GM12878 (cell line): ENCODE results near the gene MRNIP. TPM values are rescaled to one million over a fixed set of nuclear protein-coding genes. Genes with fewer than 3 reads are reported as not detected.

Experiments used
- ATAC-seq: fragments of 200-7000 bp; cut with Tn5 transposase; 3 replicates; pipeline ENCODE4 v1.9.1; 2020; ENCODE audit warnings: mild to moderate bottlenecking, moderate library complexity
- BruUV-seq: library from RNA; stranded (reverse); fragments of 400-500 nt; replicated peaks from 2 replicates; lab custom pipeline; 2021; lab: Mats Ljungman, UMichigan
- CTCF ChIA-PET: fragments of 300-600 bp; sonication (Branson Sonifier 250); formaldehyde crosslinking; extraction: SDS; loops from one replicate; lab custom pipeline; 2021; ENCODE audit warnings: inconsistent platforms; lab: Yijun Ruan, JAX
- POLR2A ChIA-PET: fragments of 350-600 bp; formaldehyde crosslinking; extraction: SDS; loops from one replicate; lab custom pipeline; 2021; ENCODE audit warnings: inconsistent platforms; lab: Charles Lee
- RAD21 ChIA-PET: fragments of 300-600 bp; sonication (Branson Sonifier 250); formaldehyde crosslinking; loops from one replicate; lab custom pipeline; 2023; ENCODE audit warnings: antibody characterized with exemption; ENCODE audit not compliant: unreplicated experiment; lab: Charles Lee
- SMC1A ChIA-PET: fragments of 300-600 bp; sonication (Branson Sonifier 250); formaldehyde crosslinking; loops from one replicate; lab custom pipeline; 2023; ENCODE audit not compliant: unreplicated experiment, uncharacterized antibody; lab: Charles Lee
- DNase-seq: peaks from one replicate; pipeline ENCODE4 v3.0.0-alpha.2; 2011; ENCODE audit warnings: low read depth, low spot score
- FAIRE-seq: peaks from 3 replicates; lab custom pipeline; 2011; peaks lifted over from hg19 to GRCh38; lab: Jason Lieb, UNC
- H2AFZ ChIP-seq: 2 replicates; pipeline ENCODE4 v1.6.0; 2011; ENCODE audit warnings: low read depth, low read length, control low read depth; ENCODE audit not compliant: control insufficient read depth
- H3K27ac ChIP-seq: 2 replicates; pipeline ENCODE4 v1.5.1; 2011; ENCODE audit warnings: control low read depth; ENCODE audit not compliant: control insufficient read depth, insufficient read depth
- H3K27me3 ChIP-seq, 2 experiments: replicated peaks in 1 of 2; 2 replicates each; pipeline versions ENCODE4 v1.6.0 to v1.6.1; 2011; ENCODE audit warnings: low read length in 1 of 2; ENCODE audit not compliant: control insufficient read depth in 2 of 2, insufficient read depth in 2 of 2
- H3K36me3 ChIP-seq, 2 experiments: 2 replicates each; pipeline ENCODE4 v1.5.1; 2011; ENCODE audit warnings: low read length in 1 of 2; ENCODE audit not compliant: control insufficient read depth in 2 of 2, insufficient read depth in 2 of 2
- H3K4me1 ChIP-seq: 2 replicates; pipeline ENCODE4 v1.6.1; 2011; ENCODE audit warnings: mild to moderate bottlenecking, low read length, moderate library complexity, mixed read lengths; ENCODE audit not compliant: control insufficient read depth, insufficient read depth
- H3K4me2 ChIP-seq: 2 replicates; pipeline ENCODE4 v1.6.0; 2011; ENCODE audit warnings: control low read depth; ENCODE audit not compliant: control insufficient read depth, insufficient read depth
- H3K4me3 ChIP-seq: fragments of 200-600 bp; sonication (generic); 2 replicates; pipeline ENCODE4 v1.5.1; 2016
- H3K79me2 ChIP-seq: 2 replicates; pipeline ENCODE4 v1.6.0; 2011; ENCODE audit warnings: low read length; ENCODE audit not compliant: control insufficient read depth, insufficient read depth
- H3K9ac ChIP-seq: 2 replicates; pipeline ENCODE4 v1.8.0; 2011; ENCODE audit warnings: low read length, control low read depth, mixed read lengths; ENCODE audit not compliant: control insufficient read depth, insufficient read depth
- H3K9me3 ChIP-seq: replicated peaks from 3 replicates; pipeline ENCODE4 v1.5.1; 2011; ENCODE audit warnings: mild to moderate bottlenecking, low read length; ENCODE audit not compliant: control insufficient read depth, insufficient read depth
- H4K20me1 ChIP-seq: 2 replicates; pipeline ENCODE4 v1.6.0; 2011; ENCODE audit not compliant: control insufficient read depth, insufficient read depth
- ATF7 ChIP-seq: fragments of 450-650 bp; IDR thresholded peaks from 2 replicates; pipeline ENCODE4 v1.6.1; 2016; ENCODE audit warnings: low read depth, mild to moderate bottlenecking
- CBFB ChIP-seq: IDR thresholded peaks from 2 replicates; pipeline ENCODE4 v1.6.1; 2016; ENCODE audit warnings: antibody characterized with exemption, low read depth
- CEBPB ChIP-seq, 2 experiments: fragments of 150-350 bp in 1 of 2; IDR thresholded peaks; 2 replicates each; pipeline ENCODE4 v1.6.1; 2012 to 2014; ENCODE audit warnings: low read depth in 2 of 2, low read length in 2 of 2, borderline replicate concordance in 1 of 2, inconsistent platforms in 1 of 2
- EP300 ChIP-seq, 2 experiments: fragments of 150-350 bp in 1 of 2; IDR thresholded peaks; 2 replicates each; pipeline ENCODE4 v1.6.1; 2011 to 2012; ENCODE audit warnings: low read depth in 2 of 2, low read length in 2 of 2, borderline replicate concordance in 1 of 2, improper control_type of control experiment in 1 of 2, inconsistent platforms in 1 of 2; ENCODE audit not compliant: control insufficient read depth in 1 of 2
- HCFC1 ChIP-seq: fragments of 150-350 bp; IDR thresholded peaks from 2 replicates; pipeline ENCODE4 v1.6.1; 2014; ENCODE audit warnings: low read length
- KDM1A ChIP-seq: fragments of 200-600 bp; sonication (generic); IDR thresholded peaks from 2 replicates; pipeline ENCODE4 v1.6.1; 2016; ENCODE audit warnings: borderline replicate concordance
- LARP7 ChIP-seq: fragments of 450-650 bp; IDR thresholded peaks from 2 replicates; pipeline ENCODE4 v1.6.1; 2017; ENCODE audit warnings: mild to moderate bottlenecking
- MEF2B ChIP-seq: fragments of 450-650 bp; IDR thresholded peaks from 2 replicates; pipeline ENCODE4 v1.6.1; 2018; ENCODE audit warnings: mild to moderate bottlenecking, moderate library complexity; ENCODE audit not compliant: partially characterized antibody, poor library complexity, severe bottlenecking
- RB1 ChIP-seq: fragments of 450-650 bp; formaldehyde crosslinking; IDR thresholded peaks from 2 replicates; pipeline ENCODE4 v1.6.1; 2017; ENCODE audit warnings: mild to moderate bottlenecking, borderline replicate concordance
- RFX5 ChIP-seq: IDR thresholded peaks from 2 replicates; pipeline ENCODE4 v1.6.1; 2011; ENCODE audit warnings: low read depth, low read length, improper control_type of control experiment
- STAT1 ChIP-seq: fragments of 450-650 bp; conservative IDR thresholded peaks from 2 replicates; pipeline ENCODE4 v1.6.1; 2014; ENCODE audit warnings: antibody characterized with exemption, mild to moderate bottlenecking
- ZNF384 ChIP-seq: IDR thresholded peaks from 2 replicates; pipeline ENCODE4 v1.6.1; 2012; ENCODE audit warnings: low read depth, mild to moderate bottlenecking, low read length, improper control_type of control experiment, borderline replicate concordance
- WGBS: methylation state at CpG from one replicate; pipeline ENCODE4 v1.1.6; 2016; ENCODE audit warnings: low lambda C conversion rate; ENCODE audit not compliant: insufficient replicate concordance, insufficient coverage; ENCODE audit errors: missing lambda C conversion rate; 5-methylcytosine and 5-hydroxymethylcytosine counted together
- in situ Hi-C: fragments of 300-500 bp; cut with MboI; formaldehyde crosslinking; loops from 9 replicates; pipeline ENCODE4 v1.14.3; 2018; ENCODE audit warnings: mixed read lengths
- intact Hi-C: fragments of 100-400 bp; cut with micrococcal nuclease; formaldehyde crosslinking; loops from one replicate; pipeline ENCODE4 v1.14.2; 2022; ENCODE audit not compliant: unreplicated experiment
- polyA plus RNA-seq, 11 experiments: library from polyadenylated mRNA; depleted of rRNA in 4 of 11; unstranded in 6 of 11; stranded (reverse) in 5 of 11; fragments of >200 nt; fragmentation: Nextera tagmentation in 4 of 11; fragmentation: Illumina TruSeq in 1 of 11; extraction: Ambion mirVana in 4 of 11; extraction: Trizol in 1 of 11; gene quantifications; 1 replicate in 1 of 11; 2 replicates in 10 of 11; pipeline versions ENCODE4 v1.2.1 to v1.2.3, GENCODE V29; 2011 to 2016; ENCODE audit warnings: inconsistent platforms in 2 of 11, missing spikeins in 2 of 11, low read depth in 1 of 11
- total RNA-seq, 4 experiments: library from RNA; depleted of rRNA in 3 of 4; stranded (reverse); fragments of >200 nt in 3 of 4; fragmentation: Illumina TruSeq in 1 of 4; extraction: Trizol in 1 of 4; gene quantifications; 2 replicates each; pipeline versions ENCODE4 v1.2.1 to v1.2.3, GENCODE V29; 2013 to 2021
- TF ChIP-seq, protein P1 (sequence below): IDR thresholded peaks from 2 replicates; pipeline ENCODE4 v1.6.1; 2012; ENCODE audit warnings: low read length, inconsistent platforms
- TF ChIP-seq, protein P2 (sequence below): fragments of 450-650 bp; IDR thresholded peaks from 2 replicates; pipeline ENCODE4 v1.6.1; 2017; ENCODE audit warnings: mild to moderate bottlenecking
- TF ChIP-seq, protein P3 (sequence below): fragments of 450-650 bp; IDR thresholded peaks from 2 replicates; pipeline ENCODE4 v1.6.1; 2017; ENCODE audit warnings: mild to moderate bottlenecking, moderate library complexity

The MRNIP gene
- total and polyA plus RNA-seq, 10 of the 15 experiments (the other 5 are each of a cell fraction or from before 2014, with no cell fraction given): 2.4 to 30.4 (median 13.1) TPM

- RAD21 ChIA-PET: interaction anchor here (0.6 to 2.2 kb wide), 6 partner anchors 10 to 167 kb away, joined by 3 to 8 read pairs (median 4); no protein-coding TSS in a partner anchor
- Histone ChIP-seq H4K20me1 (no peaks in the 10 kb centered on the region), H3K9ac (peak overlapping the region; percentile 56; the same call in 1 of the 2 replicates), H3K9me3 (no peaks in the 10 kb centered on the region), H3K27ac (no peak overlapping the region), H3K4me2 (peak overlapping the region; percentile 96), H3K4me3 (peak overlapping the region; percentile 75), H2AFZ (peak overlapping the region; percentile 81), H3K79me2 (no peaks in the 10 kb centered on the region), H3K4me1 (peaks cover 23% of the 10 kb centered on the region), H3K36me3 (peaks cover 0 to 13% of the 10 kb centered on the region in 2 experiments; a peak in 2 of 4 replicates), H3K27me3 (no peaks in the 10 kb centered on the region)
- DNase-seq: no peak
- in situ Hi-C loops (loop anchor here (25.0 kb wide), 1 partner anchor 292 kb away; no protein-coding TSS in a partner anchor), intact Hi-C loops (loop anchor here (5.0 kb wide), 1 partner anchor 33 kb away; no protein-coding TSS in a partner anchor)
- POLR2A ChIA-PET: interaction anchor here (0.5 to 0.9 kb wide), 4 partner anchors 58 to 83 kb away, joined by 3 to 4 read pairs (median 3); no protein-coding TSS in a partner anchor
- FAIRE-seq: no peak
- CTCF ChIA-PET: interaction anchor here (1.1 to 2.9 kb wide), 3 partner anchors 33 to 66 kb away, joined by 3 to 14 read pairs (median 3); no protein-coding TSS in a partner anchor
- no TSS peak for BruUV-seq
- TF ChIP-seq, protein P1, sequence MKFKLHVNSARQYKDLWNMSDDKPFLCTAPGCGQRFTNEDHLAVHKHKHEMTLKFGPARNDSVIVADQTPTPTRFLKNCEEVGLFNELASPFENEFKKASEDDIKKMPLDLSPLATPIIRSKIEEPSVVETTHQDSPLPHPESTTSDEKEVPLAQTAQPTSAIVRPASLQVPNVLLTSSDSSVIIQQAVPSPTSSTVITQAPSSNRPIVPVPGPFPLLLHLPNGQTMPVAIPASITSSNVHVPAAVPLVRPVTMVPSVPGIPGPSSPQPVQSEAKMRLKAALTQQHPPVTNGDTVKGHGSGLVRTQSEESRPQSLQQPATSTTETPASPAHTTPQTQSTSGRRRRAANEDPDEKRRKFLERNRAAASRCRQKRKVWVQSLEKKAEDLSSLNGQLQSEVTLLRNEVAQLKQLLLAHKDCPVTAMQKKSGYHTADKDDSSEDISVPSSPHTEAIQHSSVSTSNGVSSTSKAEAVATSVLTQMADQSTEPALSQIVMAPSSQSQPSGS: no peak
- TF ChIP-seq HCFC1 (no peak), ATF7 (no peak), CEBPB (IDR thresholded peaks at IDR 0.05; ENCODE audit: borderline replicate concordance in 1 of 2, low read depth in 2 of 2, low read length in 2 of 2) (no peak), KDM1A (no peak), STAT1 (no peak), EP300 (IDR thresholded peaks at IDR 0.05; ENCODE audit: borderline replicate concordance in 1 of 2, control insufficient read depth in 1 of 2, low read depth in 2 of 2, low read length in 2 of 2) (no peak), LARP7 (peak; percentile 5; the same call in 1 of the 2 replicates), RFX5 (no peak), CBFB (no peak), MEF2B (no peak), ZNF384 (no peak), RB1 (peak; percentile 15; the same call in 1 of the 2 replicates)
- TF ChIP-seq, protein P2, sequence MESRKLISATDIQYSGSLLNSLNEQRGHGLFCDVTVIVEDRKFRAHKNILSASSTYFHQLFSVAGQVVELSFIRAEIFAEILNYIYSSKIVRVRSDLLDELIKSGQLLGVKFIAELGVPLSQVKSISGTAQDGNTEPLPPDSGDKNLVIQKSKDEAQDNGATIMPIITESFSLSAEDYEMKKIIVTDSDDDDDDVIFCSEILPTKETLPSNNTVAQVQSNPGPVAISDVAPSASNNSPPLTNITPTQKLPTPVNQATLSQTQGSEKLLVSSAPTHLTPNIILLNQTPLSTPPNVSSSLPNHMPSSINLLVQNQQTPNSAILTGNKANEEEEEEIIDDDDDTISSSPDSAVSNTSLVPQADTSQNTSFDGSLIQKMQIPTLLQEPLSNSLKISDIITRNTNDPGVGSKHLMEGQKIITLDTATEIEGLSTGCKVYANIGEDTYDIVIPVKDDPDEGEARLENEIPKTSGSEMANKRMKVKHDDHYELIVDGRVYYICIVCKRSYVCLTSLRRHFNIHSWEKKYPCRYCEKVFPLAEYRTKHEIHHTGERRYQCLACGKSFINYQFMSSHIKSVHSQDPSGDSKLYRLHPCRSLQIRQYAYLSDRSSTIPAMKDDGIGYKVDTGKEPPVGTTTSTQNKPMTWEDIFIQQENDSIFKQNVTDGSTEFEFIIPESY: no peak
- TF ChIP-seq, protein P3, sequence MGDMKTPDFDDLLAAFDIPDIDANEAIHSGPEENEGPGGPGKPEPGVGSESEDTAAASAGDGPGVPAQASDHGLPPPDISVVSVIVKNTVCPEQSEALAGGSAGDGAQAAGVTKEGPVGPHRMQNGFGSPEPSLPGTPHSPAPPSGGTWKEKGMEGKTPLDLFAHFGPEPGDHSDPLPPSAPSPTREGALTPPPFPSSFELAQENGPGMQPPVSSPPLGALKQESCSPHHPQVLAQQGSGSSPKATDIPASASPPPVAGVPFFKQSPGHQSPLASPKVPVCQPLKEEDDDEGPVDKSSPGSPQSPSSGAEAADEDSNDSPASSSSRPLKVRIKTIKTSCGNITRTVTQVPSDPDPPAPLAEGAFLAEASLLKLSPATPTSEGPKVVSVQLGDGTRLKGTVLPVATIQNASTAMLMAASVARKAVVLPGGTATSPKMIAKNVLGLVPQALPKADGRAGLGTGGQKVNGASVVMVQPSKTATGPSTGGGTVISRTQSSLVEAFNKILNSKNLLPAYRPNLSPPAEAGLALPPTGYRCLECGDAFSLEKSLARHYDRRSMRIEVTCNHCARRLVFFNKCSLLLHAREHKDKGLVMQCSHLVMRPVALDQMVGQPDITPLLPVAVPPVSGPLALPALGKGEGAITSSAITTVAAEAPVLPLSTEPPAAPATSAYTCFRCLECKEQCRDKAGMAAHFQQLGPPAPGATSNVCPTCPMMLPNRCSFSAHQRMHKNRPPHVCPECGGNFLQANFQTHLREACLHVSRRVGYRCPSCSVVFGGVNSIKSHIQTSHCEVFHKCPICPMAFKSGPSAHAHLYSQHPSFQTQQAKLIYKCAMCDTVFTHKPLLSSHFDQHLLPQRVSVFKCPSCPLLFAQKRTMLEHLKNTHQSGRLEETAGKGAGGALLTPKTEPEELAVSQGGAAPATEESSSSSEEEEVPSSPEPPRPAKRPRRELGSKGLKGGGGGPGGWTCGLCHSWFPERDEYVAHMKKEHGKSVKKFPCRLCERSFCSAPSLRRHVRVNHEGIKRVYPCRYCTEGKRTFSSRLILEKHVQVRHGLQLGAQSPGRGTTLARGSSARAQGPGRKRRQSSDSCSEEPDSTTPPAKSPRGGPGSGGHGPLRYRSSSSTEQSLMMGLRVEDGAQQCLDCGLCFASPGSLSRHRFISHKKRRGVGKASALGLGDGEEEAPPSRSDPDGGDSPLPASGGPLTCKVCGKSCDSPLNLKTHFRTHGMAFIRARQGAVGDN: no peak
- 12% methylated on average over 36 of the region's 53 CpGs for WGBS
- SMC1A ChIA-PET: interaction anchor here (1.1 to 1.6 kb wide), 2 partner anchors 35 to 117 kb away, joined by 3 read pairs; no protein-coding TSS in a partner anchor
- ATAC-seq: peak; percentile 5
Measured at GRCh38 chr5:179795049-179795862, 63.4 kb downstream of the MRNIP start.
